GM12878 (cell line): ENCODE data around the gene THOC5. TPM values are rescaled to one million over a fixed set of nuclear protein-coding genes. Genes with fewer than 3 reads are reported as not detected.
A peak's percentile ranks its signal among the peaks of the same experiment; 100 is the strongest.

ENCODE experiments used
- ATAC-seq: fragments of 200-7000 bp; cut with Tn5 transposase; 3 replicates; pipeline ENCODE4 v1.9.1; 2020; ENCODE audit warnings: mild to moderate bottlenecking, moderate library complexity
- BruUV-seq: library from RNA; stranded (reverse); fragments of 400-500 nt; replicated peaks from 2 replicates; lab custom pipeline; 2021; lab: Mats Ljungman, UMichigan
- CTCF ChIA-PET: fragments of 300-600 bp; sonication (Branson Sonifier 250); formaldehyde crosslinking; extraction: SDS; loops from one replicate; lab custom pipeline; 2021; ENCODE audit warnings: inconsistent platforms; lab: Yijun Ruan, JAX
- POLR2A ChIA-PET: fragments of 350-600 bp; formaldehyde crosslinking; extraction: SDS; loops from one replicate; lab custom pipeline; 2021; ENCODE audit warnings: inconsistent platforms; lab: Charles Lee
- RAD21 ChIA-PET: fragments of 300-600 bp; sonication (Branson Sonifier 250); formaldehyde crosslinking; loops from one replicate; lab custom pipeline; 2023; ENCODE audit warnings: antibody characterized with exemption; ENCODE audit not compliant: unreplicated experiment; lab: Charles Lee
- SMC1A ChIA-PET: fragments of 300-600 bp; sonication (Branson Sonifier 250); formaldehyde crosslinking; loops from one replicate; lab custom pipeline; 2023; ENCODE audit not compliant: unreplicated experiment, uncharacterized antibody; lab: Charles Lee
- DNase-seq: peaks from one replicate; pipeline ENCODE4 v3.0.0-alpha.2; 2011; ENCODE audit warnings: low read depth, low spot score
- FAIRE-seq: peaks from 3 replicates; lab custom pipeline; 2011; peaks lifted over from hg19 to GRCh38; lab: Jason Lieb, UNC
- H2AFZ ChIP-seq: 2 replicates; pipeline ENCODE4 v1.6.0; 2011; ENCODE audit warnings: low read depth, low read length, control low read depth; ENCODE audit not compliant: control insufficient read depth
- H3K27ac ChIP-seq: 2 replicates; pipeline ENCODE4 v1.5.1; 2011; ENCODE audit warnings: control low read depth; ENCODE audit not compliant: control insufficient read depth, insufficient read depth
- H3K27me3 ChIP-seq, 2 experiments: replicated peaks in 1 of 2; 2 replicates each; pipeline versions ENCODE4 v1.6.0 to v1.6.1; 2011; ENCODE audit warnings: low read length in 1 of 2; ENCODE audit not compliant: control insufficient read depth in 2 of 2, insufficient read depth in 2 of 2
- H3K36me3 ChIP-seq, 2 experiments: 2 replicates each; pipeline ENCODE4 v1.5.1; 2011; ENCODE audit warnings: low read length in 1 of 2; ENCODE audit not compliant: control insufficient read depth in 2 of 2, insufficient read depth in 2 of 2
- H3K4me1 ChIP-seq: 2 replicates; pipeline ENCODE4 v1.6.1; 2011; ENCODE audit warnings: mild to moderate bottlenecking, low read length, moderate library complexity, mixed read lengths; ENCODE audit not compliant: control insufficient read depth, insufficient read depth
- H3K4me2 ChIP-seq: 2 replicates; pipeline ENCODE4 v1.6.0; 2011; ENCODE audit warnings: control low read depth; ENCODE audit not compliant: control insufficient read depth, insufficient read depth
- H3K4me3 ChIP-seq: fragments of 200-600 bp; sonication (generic); 2 replicates; pipeline ENCODE4 v1.5.1; 2016
- H3K79me2 ChIP-seq: 2 replicates; pipeline ENCODE4 v1.6.0; 2011; ENCODE audit warnings: low read length; ENCODE audit not compliant: control insufficient read depth, insufficient read depth
- H3K9ac ChIP-seq: 2 replicates; pipeline ENCODE4 v1.8.0; 2011; ENCODE audit warnings: low read length, control low read depth, mixed read lengths; ENCODE audit not compliant: control insufficient read depth, insufficient read depth
- H3K9me3 ChIP-seq: replicated peaks from 3 replicates; pipeline ENCODE4 v1.5.1; 2011; ENCODE audit warnings: mild to moderate bottlenecking, low read length; ENCODE audit not compliant: control insufficient read depth, insufficient read depth
- H4K20me1 ChIP-seq: 2 replicates; pipeline ENCODE4 v1.6.0; 2011; ENCODE audit not compliant: control insufficient read depth, insufficient read depth
- ATF3 ChIP-seq: IDR thresholded peaks from 2 replicates; pipeline ENCODE4 v1.6.1; 2011; ENCODE audit warnings: low read depth, mild to moderate bottlenecking, low read length, moderate library complexity, borderline replicate concordance; ENCODE audit errors: extremely low read depth
- BHLHE40 ChIP-seq, 2 experiments: fragments of 450-650 bp in 1 of 2; IDR thresholded peaks; 2 replicates each; pipeline ENCODE4 v1.6.1; 2011 to 2017; ENCODE audit warnings: low read depth in 2 of 2, borderline replicate concordance in 1 of 2, improper control_type of control experiment in 1 of 2, low read length in 1 of 2, mild to moderate bottlenecking in 1 of 2
- CHD2 ChIP-seq: IDR thresholded peaks from 2 replicates; pipeline ENCODE4 v1.6.1; 2011; ENCODE audit warnings: low read depth, low read length, improper control_type of control experiment, borderline replicate concordance
- CREB1 ChIP-seq: IDR thresholded peaks from 2 replicates; pipeline ENCODE4 v1.6.1; 2012; ENCODE audit warnings: low read depth, mild to moderate bottlenecking, inconsistent platforms
- CTCF ChIP-seq, 3 experiments: IDR thresholded peaks in 2 of 3; conservative IDR thresholded peaks in 1 of 3; 2 replicates each; pipeline ENCODE4 v1.5.1; 2011; ENCODE audit warnings: low read depth in 3 of 3, low read length in 3 of 3, mild to moderate bottlenecking in 3 of 3, control low read depth in 2 of 3, moderate library complexity in 2 of 3, inconsistent platforms in 1 of 3, mixed read lengths in 1 of 3; ENCODE audit not compliant: control insufficient read depth in 2 of 3, insufficient read depth in 1 of 3; ENCODE audit errors: extremely low read depth in 1 of 3
- DPF2 ChIP-seq: fragments of 450-650 bp; IDR thresholded peaks from 2 replicates; pipeline ENCODE4 v1.6.1; 2017; ENCODE audit warnings: mild to moderate bottlenecking
- EZH2 ChIP-seq: IDR thresholded peaks from 2 replicates; pipeline ENCODE4 v1.6.1; 2012; ENCODE audit warnings: low read depth, mild to moderate bottlenecking, control low read depth, inconsistent platforms, low read length, borderline replicate concordance; ENCODE audit not compliant: control insufficient read depth
- NBN ChIP-seq: fragments of 450-650 bp; IDR thresholded peaks from 2 replicates; pipeline ENCODE4 v1.6.1; 2016
- SP1 ChIP-seq: IDR thresholded peaks from one replicate; pipeline ENCODE4 v1.6.1; 2011; ENCODE audit warnings: low read depth, low read length
- TCF12 ChIP-seq: IDR thresholded peaks from 2 replicates; pipeline ENCODE4 v1.6.1; 2011; ENCODE audit warnings: low read depth, mild to moderate bottlenecking, low read length
- ZNF274 ChIP-seq: IDR thresholded peaks from one replicate; pipeline ENCODE4 v1.8.0; 2011; ENCODE audit not compliant: insufficient read length, insufficient read depth
- ZNF622 ChIP-seq: fragments of 450-650 bp; IDR thresholded peaks from 2 replicates; pipeline ENCODE4 v1.6.1; 2017; ENCODE audit warnings: mild to moderate bottlenecking, inconsistent platforms
- WGBS: methylation state at CpG from one replicate; pipeline ENCODE4 v1.1.6; 2016; ENCODE audit warnings: low lambda C conversion rate; ENCODE audit not compliant: insufficient replicate concordance, insufficient coverage; ENCODE audit errors: missing lambda C conversion rate; 5-methylcytosine and 5-hydroxymethylcytosine counted together
- in situ Hi-C: fragments of 300-500 bp; cut with MboI; formaldehyde crosslinking; loops from 9 replicates; pipeline ENCODE4 v1.14.3; 2018; ENCODE audit warnings: mixed read lengths
- intact Hi-C: fragments of 100-400 bp; cut with micrococcal nuclease; formaldehyde crosslinking; loops from one replicate; pipeline ENCODE4 v1.14.2; 2022; ENCODE audit not compliant: unreplicated experiment
- polyA plus RNA-seq, 11 experiments: library from polyadenylated mRNA; depleted of rRNA in 4 of 11; unstranded in 6 of 11; stranded (reverse) in 5 of 11; fragments of >200 nt; fragmentation: Nextera tagmentation in 4 of 11; fragmentation: Illumina TruSeq in 1 of 11; extraction: Ambion mirVana in 4 of 11; extraction: Trizol in 1 of 11; gene quantifications; 1 replicate in 1 of 11; 2 replicates in 10 of 11; pipeline versions ENCODE4 v1.2.1 to v1.2.3, GENCODE V29; 2011 to 2016; ENCODE audit warnings: inconsistent platforms in 2 of 11, missing spikeins in 2 of 11, low read depth in 1 of 11
- total RNA-seq, 4 experiments: library from RNA; depleted of rRNA in 3 of 4; stranded (reverse); fragments of >200 nt in 3 of 4; fragmentation: Illumina TruSeq in 1 of 4; extraction: Trizol in 1 of 4; gene quantifications; 2 replicates each; pipeline versions ENCODE4 v1.2.1 to v1.2.3, GENCODE V29; 2013 to 2021
- TF ChIP-seq, protein P1 (sequence below): IDR thresholded peaks from 2 replicates; pipeline ENCODE4 v1.6.1; 2011; ENCODE audit warnings: borderline replicate concordance, low read depth, mild to moderate bottlenecking, moderate library complexity, low read length; ENCODE audit not compliant: insufficient read depth, poor library complexity, severe bottlenecking

The THOC5 gene
- total and polyA plus RNA-seq, 10 of the 15 experiments (the other 5 are each of a cell fraction or from before 2014, with no cell fraction given) = 20.9 to 44.9 (median 31.4) TPM

GRCh38 chr22:29480512-29481264, 72.9 kb downstream of the THOC5 start:
- H3K9me3 ChIP-seq = no peaks in the 10 kb centered on the region; the same call in 2 of the 3 replicates
- H3K36me3 ChIP-seq = no peaks in the 10 kb centered on the region
- intact Hi-C loops (no loop called here), in situ Hi-C loops (no loop called here)
- peaks cover 4% of the 10 kb centered on the region; the same call in 1 of the 2 replicates for H3K4me1 ChIP-seq
- no peak overlapping the region for H3K27ac ChIP-seq
- DNase-seq = peak; percentile 11
- no peak for TF ChIP-seq NBN
- 0 out of 2 replicates have a peak, but pooled peaks have one; percentile 46 for TF ChIP-seq CHD2
- TF ChIP-seq CREB1 = peak; percentile 33; the same call in 1 of the 2 replicates
- TF ChIP-seq CTCF (IDR thresholded peaks at IDR 0.05 in 2 of 3, conservative IDR thresholded peaks at IDR 0.05 in 1 of 3; ENCODE audit: control insufficient read depth in 2 of 3, extremely low read depth in 1 of 3, insufficient read depth in 1 of 3, low read depth in 3 of 3, low read length in 3 of 3) = peak in 2 of 3 experiments; percentile 19; a peak in 1 of 6 replicates
- ChIA-PET SMC1A (no interaction called here), POLR2A (no interaction called here), RAD21 (no interaction called here), CTCF (no interaction called here)
- H3K27me3 ChIP-seq = peaks cover 0 to 3% of the 10 kb centered on the region in 2 experiments; a peak in 3 of 4 replicates
- no peaks in the 10 kb centered on the region for H3K79me2 ChIP-seq
- no TSS peak for BruUV-seq
- no peak overlapping the region for H3K4me3 ChIP-seq
- peak; percentile 32 for ATAC-seq
- no peak overlapping the region for H3K4me2 ChIP-seq
- no peaks in the 10 kb centered on the region for H4K20me1 ChIP-seq
- FAIRE-seq = no peak
- H2AFZ ChIP-seq = no peak overlapping the region
- H3K9ac ChIP-seq = no peak overlapping the region
- whole genome bisulfite sequencing = 87% methylated on average over 73 of the region's 107 CpGs

- ChIA-PET RAD21 (no interaction called here), POLR2A (no interaction called here), SMC1A (no interaction called here), CTCF (no interaction called here)
- H2AFZ ChIP-seq = no peak overlapping the region
- H3K36me3 ChIP-seq = no peaks in the 10 kb centered on the region
- H3K27me3 ChIP-seq = peaks cover 0 to 3% of the 10 kb centered on the region in 2 experiments; a peak in 3 of 4 replicates
- ATAC-seq (no peak), DNase-seq (no peak), FAIRE-seq (no peak)
- in situ Hi-C loops (no loop called here), intact Hi-C loops (no loop called here)
- no peak overlapping the region for H3K9ac ChIP-seq
- H4K20me1 ChIP-seq = no peaks in the 10 kb centered on the region
- H3K4me3 ChIP-seq = no peak overlapping the region
- H3K27ac ChIP-seq = no peak overlapping the region
- H3K4me1 ChIP-seq = peaks cover 8% of the 10 kb centered on the region; the same call in 1 of the 2 replicates
- no peaks in the 10 kb centered on the region for H3K79me2 ChIP-seq
- 75% methylated on average over 16 of the region's 39 CpGs for WGBS
- H3K4me2 ChIP-seq = no peak overlapping the region
- no TSS peak for BruUV-seq
- no peaks in the 10 kb centered on the region; the same call in 2 of the 3 replicates for H3K9me3 ChIP-seq
- TF ChIP-seq ZNF622 = no peak
- TF ChIP-seq DPF2 = no peak
- TF ChIP-seq ATF3 = no peak
- no peak for TF ChIP-seq EZH2
- TF ChIP-seq SP1 = no peak
- TF ChIP-seq TCF12 = no peak
- TF ChIP-seq, protein P1, sequence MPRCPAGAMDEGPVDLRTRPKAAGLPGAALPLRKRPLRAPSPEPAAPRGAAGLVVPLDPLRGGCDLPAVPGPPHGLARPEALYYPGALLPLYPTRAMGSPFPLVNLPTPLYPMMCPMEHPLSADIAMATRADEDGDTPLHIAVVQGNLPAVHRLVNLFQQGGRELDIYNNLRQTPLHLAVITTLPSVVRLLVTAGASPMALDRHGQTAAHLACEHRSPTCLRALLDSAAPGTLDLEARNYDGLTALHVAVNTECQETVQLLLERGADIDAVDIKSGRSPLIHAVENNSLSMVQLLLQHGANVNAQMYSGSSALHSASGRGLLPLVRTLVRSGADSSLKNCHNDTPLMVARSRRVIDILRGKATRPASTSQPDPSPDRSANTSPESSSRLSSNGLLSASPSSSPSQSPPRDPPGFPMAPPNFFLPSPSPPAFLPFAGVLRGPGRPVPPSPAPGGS = no peak
- no peak for TF ChIP-seq BHLHE40 (IDR thresholded peaks at IDR 0.05; ENCODE audit: borderline replicate concordance in 1 of 2, low read depth in 2 of 2, low read length in 1 of 2)
- no peak for TF ChIP-seq NBN
- no peak for TF ChIP-seq ZNF274
Observed at GRCh38 chr22:29480262-29480511, 73.4 kb downstream of the THOC5 start.
